SU-DHL-6 (cell line): ENCODE results near the gene SMYD4.

Source experiments
- H2AFZ ChIP-seq: fragments of 200-600 bp; sonication (generic); 2 replicates; pipeline ENCODE4 v1.6.1; 2014; ENCODE audit warnings: low read depth, mild to moderate bottlenecking, moderate library complexity, mixed read lengths, antibody characterized with exemption, low read length; ENCODE audit not compliant: severe bottlenecking
- H3F3A ChIP-seq: fragments of 200-600 bp; shearing (Covaris generic); 2 replicates; pipeline ENCODE4 v1.6.0; 2016; ENCODE audit warnings: antibody characterized with exemption, mild to moderate bottlenecking; ENCODE audit not compliant: insufficient read depth
- H3K27ac ChIP-seq: fragments of 200-600 bp; sonication (generic); 2 replicates; pipeline ENCODE4 v1.5.1; 2016; ENCODE audit warnings: low read depth, mild to moderate bottlenecking, low read length, moderate library complexity, mixed read lengths
- H3K27me3 ChIP-seq: fragments of 200-600 bp; sonication (generic), shearing (Covaris generic); 2 replicates; pipeline ENCODE4 v1.6.0; 2014; ENCODE audit warnings: mild to moderate bottlenecking, low read length
- H3K36me3 ChIP-seq: fragments of 200-600 bp; sonication (generic); 2 replicates; pipeline ENCODE4 v1.6.1; 2014; ENCODE audit warnings: mild to moderate bottlenecking, low read length, mixed read lengths
- H3K4me2 ChIP-seq: fragments of 300-600, 200-600 bp; shearing (Covaris generic), sonication (generic); 2 replicates; pipeline ENCODE4 v1.6.0; 2014; ENCODE audit warnings: low read length, low read depth, mild to moderate bottlenecking; ENCODE audit not compliant: poor library complexity, severe bottlenecking
- H3K4me3 ChIP-seq: fragments of 200-600 bp; sonication (generic); 2 replicates; pipeline ENCODE4 v1.5.1; 2014; ENCODE audit warnings: antibody characterized with exemption, low read length, mild to moderate bottlenecking, mixed read lengths; ENCODE audit not compliant: insufficient read depth, poor library complexity, severe bottlenecking
- H3K79me2 ChIP-seq: fragments of 200-600 bp; sonication (generic); 2 replicates; pipeline ENCODE4 v1.6.1; 2014; ENCODE audit warnings: mild to moderate bottlenecking, low read length, moderate library complexity; ENCODE audit not compliant: insufficient read depth
- H3K9ac ChIP-seq: fragments of 200-600 bp; sonication (generic); 2 replicates; pipeline ENCODE4 v1.7.0; 2014; ENCODE audit warnings: mild to moderate bottlenecking, low read length
- H3K9me2 ChIP-seq: fragments of 200-600 bp; sonication (generic); replicated peaks from 2 replicates; pipeline ENCODE4 v1.6.1; 2014; ENCODE audit warnings: low read length; ENCODE audit not compliant: insufficient read depth
- H3K9me3 ChIP-seq: fragments of 200-600 bp; sonication (generic); 2 replicates; pipeline ENCODE4 v1.6.1; 2014; ENCODE audit warnings: low read length, mixed read lengths; ENCODE audit not compliant: insufficient read depth
- H4K20me1 ChIP-seq: fragments of 200-600 bp; sonication (generic); 2 replicates; pipeline ENCODE4 v1.6.1; 2014; ENCODE audit warnings: low read depth, mild to moderate bottlenecking, antibody characterized with exemption, low read length, moderate library complexity, mixed read lengths
- CTCF ChIP-seq: fragments of 200-600 bp; sonication (generic); IDR thresholded peaks from one replicate; pipeline ENCODE4 v1.5.1; 2017; ENCODE audit warnings: antibody characterized with exemption, mild to moderate bottlenecking, low read length, moderate library complexity; ENCODE audit not compliant: insufficient read depth, poor library complexity, severe bottlenecking
- EZH2phosphoT487 ChIP-seq: fragments of 200-600 bp; sonication (generic), shearing (Covaris generic); conservative IDR thresholded peaks from 2 replicates; pipeline ENCODE4 v1.6.1; 2018; ENCODE audit warnings: mild to moderate bottlenecking, antibody characterized with exemption, low read length, moderate library complexity, mixed read lengths

The SMYD4 gene

GRCh38 chr17:1737531-1738291, 92.0 kb downstream of the SMYD4 start:
- Histone ChIP-seq H3K36me3 (no peaks in the 10 kb centered on the region), H3K27ac (no peak overlapping the region), H3K79me2 (no peaks in the 10 kb centered on the region), H3F3A (no peaks in the 10 kb centered on the region), H3K9ac (no peak overlapping the region), H4K20me1 (no peaks in the 10 kb centered on the region), H3K4me3 (no peak overlapping the region), H3K4me2 (no peak overlapping the region), H3K9me2 (no peaks in the 10 kb centered on the region), H3K27me3 (no peaks in the 10 kb centered on the region), H2AFZ (no peak overlapping the region), H3K9me3 (no peaks in the 10 kb centered on the region)
- TF ChIP-seq EZH2phosphoT487: no peak
- no peak for TF ChIP-seq CTCF

GRCh38 chr17:1736348-1737281, 93.1 kb downstream of the SMYD4 start:
- H3K9ac ChIP-seq: no peak overlapping the region
- H3F3A ChIP-seq: no peaks in the 10 kb centered on the region
- no peak overlapping the region for H3K4me3 ChIP-seq
- no peaks in the 10 kb centered on the region for H3K9me2 ChIP-seq
- H3K9me3 ChIP-seq: no peaks in the 10 kb centered on the region
- H2AFZ ChIP-seq: no peak overlapping the region
- H3K27me3 ChIP-seq: no peaks in the 10 kb centered on the region
- H3K79me2 ChIP-seq: no peaks in the 10 kb centered on the region
- H3K27ac ChIP-seq: no peak overlapping the region
- no peak overlapping the region for H3K4me2 ChIP-seq
- H4K20me1 ChIP-seq: no peaks in the 10 kb centered on the region
- H3K36me3 ChIP-seq: no peaks in the 10 kb centered on the region
- TF ChIP-seq EZH2phosphoT487: no peak

- Histone ChIP-seq H3K9me3 (no peaks in the 10 kb centered on the region), H3K79me2 (no peaks in the 10 kb centered on the region), H2AFZ (no peak overlapping the region), H3K4me2 (no peak overlapping the region), H3K36me3 (no peaks in the 10 kb centered on the region), H3K9me2 (no peaks in the 10 kb centered on the region), H3K4me3 (no peak overlapping the region), H3K27me3 (no peaks in the 10 kb centered on the region), H4K20me1 (no peaks in the 10 kb centered on the region), H3K9ac (no peak overlapping the region), H3K27ac (no peak overlapping the region), H3F3A (no peaks in the 10 kb centered on the region)
- TF ChIP-seq CTCF (no peak), EZH2phosphoT487 (no peak)
Measured at GRCh38 chr17:1735834-1736347, 93.8 kb downstream of the SMYD4 start.
